DMS153 (cell line): ENCODE measurements around the gene STK33.

ENCODE experiments used
- DNase-seq: peaks from one replicate; lab custom pipeline; 2025; lab: John Stamatoyannopoulos, UW

Gene STK33

DNA sequence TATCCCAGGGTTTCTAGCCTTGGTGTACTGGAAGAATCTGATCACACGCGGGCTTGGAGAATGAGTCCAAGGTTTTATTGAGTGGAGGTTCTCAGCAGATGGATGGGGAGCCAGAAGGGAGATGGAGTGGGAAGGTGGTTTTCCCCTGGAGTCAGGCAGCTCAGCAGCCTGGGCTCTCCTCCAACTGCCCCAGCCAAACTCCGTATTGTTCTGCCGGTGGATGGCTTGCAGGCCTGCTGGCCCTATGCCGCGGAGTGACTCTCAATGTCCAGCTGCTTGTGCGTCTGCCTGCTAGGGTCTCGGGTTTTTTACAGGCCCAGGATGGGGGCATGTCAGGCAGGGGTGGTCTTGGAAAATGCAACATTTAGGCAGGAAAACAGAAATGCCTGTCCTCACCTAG, 168.0 kb downstream of the STK33 start:
- no peak for DNase-seq

DNA sequence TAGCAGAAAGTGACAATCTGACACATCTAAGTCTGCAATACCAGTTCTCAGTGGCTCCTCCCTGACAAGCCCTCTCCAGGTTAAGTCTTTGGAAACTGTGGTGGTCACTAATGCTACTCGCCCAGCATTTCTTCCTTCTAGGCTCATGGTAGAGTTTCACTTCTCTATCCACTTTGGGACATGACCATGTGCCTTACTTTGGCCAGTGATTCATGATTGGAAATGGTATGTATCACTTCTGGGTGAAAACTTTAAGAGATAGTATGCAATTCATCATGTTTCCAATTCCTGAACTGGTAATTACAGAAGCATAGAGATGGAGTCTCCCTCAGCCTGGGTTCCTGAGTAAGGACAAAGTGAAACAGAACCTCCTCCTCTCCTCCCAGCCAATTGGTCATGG, 178.8 kb downstream of the STK33 start:
- DNase-seq = no peak

DNA sequence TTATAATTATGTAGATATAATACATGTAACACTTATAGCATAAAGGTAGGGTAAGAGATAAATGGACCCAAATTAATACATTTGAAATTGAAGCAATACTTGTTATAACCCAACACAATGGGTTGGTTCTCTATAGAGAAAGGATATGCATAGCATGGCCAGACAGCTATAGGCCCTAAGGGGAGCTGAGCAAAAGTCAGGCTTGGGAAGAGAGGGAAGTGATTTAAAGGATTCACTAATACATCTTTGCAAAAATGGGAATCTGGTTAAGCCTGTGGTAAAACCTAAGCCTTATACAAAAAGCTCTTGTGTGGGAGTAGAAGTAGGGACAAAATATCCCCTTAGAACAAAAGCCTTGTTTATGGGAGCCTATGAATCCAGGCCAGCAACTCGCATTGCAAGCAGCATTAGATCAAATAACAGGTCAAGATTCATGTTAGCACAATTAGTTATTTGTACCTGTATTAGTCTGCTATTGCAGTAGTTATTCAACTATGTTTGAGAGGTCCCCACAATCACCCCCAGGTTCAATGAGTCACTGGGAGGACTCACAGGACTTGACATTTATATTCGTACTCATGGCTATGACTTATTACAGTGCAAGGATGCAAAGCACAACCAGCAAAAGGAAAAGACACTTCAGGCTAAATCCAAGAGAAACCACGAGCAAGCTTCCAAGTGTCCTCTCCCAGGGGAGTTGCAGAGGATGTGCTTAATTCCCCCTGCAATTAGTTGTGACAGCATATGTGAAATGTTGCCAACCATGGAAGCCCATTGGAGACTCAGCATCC, 185.7 kb downstream of the STK33 start:
- no peak for DNase-seq

DNA sequence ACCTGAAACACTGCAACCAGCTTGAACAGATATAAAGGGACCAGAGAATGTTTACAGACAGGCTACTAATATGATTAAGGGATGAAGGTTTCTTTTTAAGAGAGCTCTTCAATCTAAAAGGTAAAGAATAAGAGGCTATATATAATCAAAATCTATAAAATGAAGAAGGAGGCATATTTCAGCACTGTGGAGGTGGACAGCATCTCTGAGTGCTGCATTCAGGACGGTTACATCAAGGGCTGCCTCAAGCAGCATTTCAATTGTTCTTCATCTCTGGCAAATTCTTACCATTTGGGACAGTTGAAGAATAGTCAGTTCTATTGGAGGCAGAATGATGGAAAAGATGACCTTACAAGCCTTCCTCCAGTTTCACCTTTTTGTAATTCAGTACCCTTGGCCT, 190.7 kb downstream of the STK33 start:
- no peak for DNase-seq

DNA sequence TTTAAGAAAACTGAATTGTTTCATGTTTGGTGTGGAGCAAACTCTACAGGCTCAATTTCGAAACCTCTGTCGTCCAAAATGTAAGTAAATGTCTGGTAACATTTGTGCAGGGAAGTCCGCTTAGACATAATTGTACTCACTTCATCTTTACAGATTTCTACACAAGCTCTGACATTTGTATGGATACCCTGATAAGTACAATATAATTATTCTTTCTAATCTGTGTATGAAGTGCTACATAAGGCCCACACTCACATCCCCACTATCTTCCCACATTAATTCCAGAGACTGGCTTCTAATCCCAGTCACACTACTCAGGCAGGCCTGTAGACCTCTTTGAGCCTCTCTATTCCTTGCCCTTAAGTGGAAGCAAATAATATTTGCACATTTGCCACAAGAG, 201.1 kb downstream of the STK33 start:
- no peak for DNase-seq

DNA sequence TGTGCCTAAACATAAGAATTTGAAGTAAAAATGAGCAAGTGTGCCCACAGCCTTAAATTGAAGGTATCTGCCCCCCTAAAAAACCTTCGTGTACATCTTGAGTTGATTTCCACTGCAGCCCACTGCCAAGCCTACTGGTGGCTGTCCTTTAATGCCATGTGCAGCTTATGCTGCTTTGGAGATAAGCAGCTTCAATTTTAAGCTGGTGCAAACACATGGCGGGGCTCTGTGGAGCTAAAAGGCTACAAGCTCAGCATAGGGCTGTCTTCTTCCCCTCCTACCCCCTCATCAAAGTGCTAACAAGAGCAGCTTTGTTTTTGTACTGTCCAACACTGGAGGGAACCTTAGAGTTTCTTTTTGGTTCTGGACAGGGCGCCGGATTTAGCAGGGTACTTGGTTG, 201.9 kb downstream of the STK33 start:
- no peak for DNase-seq

DNA sequence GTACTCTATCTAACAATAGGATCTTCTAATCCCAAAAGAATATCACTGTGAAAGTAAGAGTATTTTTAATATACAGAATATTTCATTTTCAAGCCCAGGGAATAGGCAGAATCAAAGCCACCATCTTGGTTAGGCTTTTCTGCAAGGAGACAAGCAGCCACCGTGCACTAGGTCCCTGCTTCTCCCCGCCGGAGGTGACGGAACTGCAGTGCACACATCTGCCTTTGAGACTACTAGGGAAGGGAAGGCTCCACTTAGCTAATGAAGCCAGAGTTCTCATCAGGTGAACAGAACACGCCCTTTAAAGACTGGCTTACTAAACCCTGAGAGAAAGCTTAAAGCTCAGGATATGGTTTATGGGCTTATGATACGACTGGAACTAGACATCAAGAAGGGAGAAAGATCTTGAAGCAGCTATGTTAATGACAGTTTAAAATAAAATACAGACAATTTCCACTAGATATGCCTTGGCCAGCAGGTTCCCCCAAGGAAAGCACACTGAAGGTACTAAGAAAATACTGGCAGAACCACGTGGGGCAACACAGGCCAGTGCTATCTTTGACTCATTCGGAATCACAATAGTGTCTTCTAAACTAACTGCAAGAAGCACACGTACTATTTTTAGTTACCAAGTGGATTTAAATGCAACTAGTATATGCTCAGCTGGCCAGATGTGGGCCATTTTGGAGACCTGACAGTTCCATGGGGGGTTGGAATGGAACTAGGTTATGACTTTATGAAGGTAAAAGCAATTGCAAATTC, 203.0 kb downstream of the STK33 start:
- DNase-seq = no peak

DNA sequence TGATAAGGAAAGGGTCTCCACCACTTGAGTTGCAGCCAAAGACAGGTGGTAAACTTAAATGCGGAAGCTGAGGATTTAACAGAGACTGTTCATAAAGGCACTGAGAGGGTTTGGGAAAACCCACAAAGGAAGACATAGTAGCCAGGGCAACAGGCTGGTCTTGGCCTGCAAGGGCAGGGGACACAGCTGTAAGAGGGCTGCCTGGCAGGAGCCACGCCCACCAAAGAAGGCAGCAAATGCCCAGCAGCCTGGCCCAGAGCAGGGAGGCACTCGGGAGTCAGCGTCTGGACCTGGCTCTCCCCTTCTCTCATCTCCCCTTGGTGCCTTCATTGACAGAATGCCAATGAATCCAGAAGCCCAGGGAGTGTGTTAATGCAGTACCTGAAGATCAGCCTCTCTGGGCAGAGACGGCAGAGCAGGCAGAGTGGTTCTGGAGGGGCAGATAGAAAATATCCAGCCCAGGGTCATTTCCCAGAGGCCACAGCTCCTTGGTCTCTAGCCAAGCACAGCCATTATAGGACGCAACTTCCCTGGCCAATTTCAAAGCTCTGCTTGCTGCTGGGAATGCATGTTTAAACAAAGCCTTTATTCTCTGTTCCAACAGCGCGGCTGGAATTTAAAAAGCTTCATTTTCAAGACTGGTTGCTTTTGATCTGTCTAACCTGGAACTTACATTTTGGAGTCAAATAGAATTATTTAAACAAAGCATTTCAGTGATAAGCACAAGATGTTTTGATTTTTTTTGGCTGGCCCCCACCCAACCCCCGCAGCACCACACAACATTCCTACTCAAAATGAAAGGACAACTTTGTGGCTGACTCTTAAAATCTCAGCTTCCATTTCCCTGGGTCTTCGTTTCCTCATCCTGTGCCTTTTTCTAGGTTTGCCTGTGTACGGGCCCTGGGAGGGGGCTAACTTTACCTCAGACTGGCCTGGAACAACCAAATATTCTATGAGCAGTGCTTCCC, 204.7 kb downstream of the STK33 start:
- DNase-seq = no peak

DNA sequence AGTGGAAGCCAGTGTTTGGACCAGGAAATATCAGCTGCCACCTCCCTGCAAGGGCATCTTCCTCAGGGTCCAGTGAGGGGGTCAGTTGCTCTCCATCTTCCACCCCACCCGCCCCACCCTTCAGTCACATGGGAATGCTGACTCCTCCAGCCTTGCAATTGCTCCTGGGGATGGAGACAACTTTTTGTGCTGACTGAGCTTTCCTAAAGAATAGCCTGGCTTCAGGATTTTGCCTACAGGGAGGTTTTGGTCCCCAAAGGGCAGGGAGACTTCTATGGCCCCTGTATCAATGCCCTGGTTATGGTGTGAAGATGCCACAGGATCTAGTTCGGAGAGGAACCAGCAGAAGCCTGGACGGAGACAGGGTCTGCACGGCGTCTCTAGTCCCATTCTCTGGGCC, 206.3 kb downstream of the STK33 start:
- no peak for DNase-seq

DNA sequence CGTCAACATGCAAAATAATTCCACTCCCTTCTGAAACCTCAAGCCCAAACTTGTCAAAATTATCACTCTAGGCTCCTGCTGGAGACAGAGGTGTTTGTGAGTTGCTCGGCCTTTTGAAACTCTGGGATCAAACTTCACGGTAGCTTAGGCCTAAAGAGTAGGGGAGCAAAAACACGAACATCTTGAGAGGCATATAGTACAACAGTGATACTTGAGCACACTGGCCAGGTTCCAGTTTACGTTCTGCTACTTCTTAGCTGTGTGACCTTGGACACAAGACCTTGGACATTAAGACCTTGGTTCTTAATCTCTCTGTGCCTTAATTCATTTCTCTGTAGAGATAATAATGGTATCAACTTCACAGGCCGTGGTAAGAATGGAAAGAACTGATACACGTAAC, 206.9 kb downstream of the STK33 start:
- DNase-seq = no peak

DNA sequence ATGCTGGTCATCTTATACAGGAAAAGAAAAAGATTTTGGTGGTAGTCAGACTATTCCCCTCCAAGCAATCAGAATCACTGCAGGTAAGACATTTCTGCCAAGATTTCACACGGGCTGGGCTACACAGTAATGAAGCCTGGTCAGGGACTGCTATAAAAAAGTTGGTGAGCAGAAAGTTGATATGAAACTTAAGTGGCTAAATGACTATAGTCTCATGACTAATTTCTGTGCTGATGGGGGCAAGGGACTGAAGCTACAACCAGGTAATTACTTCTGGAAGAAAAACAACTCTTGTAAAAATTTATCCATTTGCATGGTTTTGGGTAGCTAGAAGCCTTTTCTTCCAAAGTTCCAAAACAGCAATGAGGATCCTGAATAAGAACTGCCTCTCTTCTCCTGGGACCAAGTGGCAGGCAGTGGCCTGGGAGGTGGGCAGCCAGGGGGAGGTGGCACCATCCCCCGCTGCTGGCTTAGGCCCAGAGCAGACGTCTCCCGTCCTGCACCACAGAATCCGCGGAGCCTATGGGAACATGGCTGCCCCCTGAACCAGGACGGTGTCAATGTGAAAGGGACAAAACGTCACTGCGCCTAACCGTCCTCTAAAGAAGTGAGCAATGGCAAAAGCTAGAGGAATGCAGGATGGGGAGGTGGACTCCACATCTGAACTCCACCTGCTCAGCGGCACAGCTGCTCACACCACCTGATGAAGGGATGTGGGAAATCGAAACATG, 207.7 kb downstream of the STK33 start:
- DNase-seq = no peak

DNA sequence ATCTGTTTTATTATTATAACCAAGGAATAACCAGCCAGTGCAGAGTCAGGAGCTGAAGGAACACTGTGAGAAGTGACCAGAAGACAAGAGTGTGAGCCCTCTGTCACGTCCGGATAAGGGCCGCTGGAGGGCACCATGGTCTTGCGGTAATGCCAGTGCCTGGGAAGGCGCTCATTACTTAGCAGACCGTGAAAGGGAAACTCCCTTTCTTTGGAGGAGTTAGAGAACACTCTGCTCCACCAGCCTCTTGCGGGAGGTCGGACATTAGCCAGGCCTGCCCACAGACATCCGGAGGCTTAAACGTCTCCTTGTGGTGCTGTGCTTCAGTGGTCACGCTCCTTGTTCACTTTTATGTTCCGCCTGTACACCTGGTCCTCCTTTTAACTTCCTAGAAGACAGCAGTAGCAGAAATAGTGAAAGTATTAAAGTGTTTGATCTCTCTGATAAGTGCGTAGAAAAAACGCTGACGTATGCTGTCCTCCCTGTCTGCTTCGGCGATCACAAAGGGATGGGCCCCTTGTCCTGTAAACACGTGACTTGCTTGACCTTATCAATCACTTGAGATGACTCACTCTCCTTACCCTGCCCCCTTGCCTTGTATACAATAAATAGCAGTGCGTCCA, 209.7 kb downstream of the STK33 start:
- no peak for DNase-seq

DNA sequence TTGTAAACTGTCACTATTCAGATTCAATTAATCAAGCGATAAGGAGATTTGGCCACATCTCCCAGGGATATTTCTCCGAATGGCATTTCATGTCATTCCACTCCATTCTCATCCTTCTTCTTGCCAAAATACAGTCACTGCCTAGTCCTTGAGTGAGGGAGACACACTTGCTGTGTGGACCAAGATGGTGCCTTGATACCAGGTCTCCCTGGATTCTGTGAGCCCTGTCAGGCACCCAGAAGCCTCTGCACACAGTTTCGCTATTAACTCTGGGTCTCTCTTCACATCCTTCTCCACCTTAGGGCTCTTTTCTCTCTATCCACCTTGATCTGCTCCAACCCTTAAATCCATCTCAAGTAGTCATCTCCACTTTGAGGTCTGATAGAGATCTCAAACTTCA, 210.4 kb downstream of the STK33 start:
- no peak for DNase-seq

DNA sequence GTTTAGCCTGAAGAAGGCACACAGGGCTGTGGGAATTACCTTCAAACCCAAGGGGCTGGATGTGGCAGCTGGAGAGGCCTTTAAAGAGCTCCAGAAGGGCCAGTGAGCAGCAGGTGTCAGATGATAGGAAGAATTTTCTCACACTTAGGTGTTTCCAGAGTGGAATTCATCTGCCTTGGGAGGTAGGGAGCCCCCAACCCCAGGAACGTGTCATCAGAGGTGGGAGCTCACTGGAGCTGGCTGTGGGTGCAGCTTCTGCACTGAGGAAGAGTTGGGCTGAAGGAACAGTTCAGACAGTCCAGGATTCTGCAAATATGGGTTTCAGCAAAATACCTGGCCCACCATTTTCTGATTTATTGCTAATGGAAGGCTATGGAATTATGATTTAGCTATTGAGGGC, 210.8 kb downstream of the STK33 start:
- no peak for DNase-seq

DNA sequence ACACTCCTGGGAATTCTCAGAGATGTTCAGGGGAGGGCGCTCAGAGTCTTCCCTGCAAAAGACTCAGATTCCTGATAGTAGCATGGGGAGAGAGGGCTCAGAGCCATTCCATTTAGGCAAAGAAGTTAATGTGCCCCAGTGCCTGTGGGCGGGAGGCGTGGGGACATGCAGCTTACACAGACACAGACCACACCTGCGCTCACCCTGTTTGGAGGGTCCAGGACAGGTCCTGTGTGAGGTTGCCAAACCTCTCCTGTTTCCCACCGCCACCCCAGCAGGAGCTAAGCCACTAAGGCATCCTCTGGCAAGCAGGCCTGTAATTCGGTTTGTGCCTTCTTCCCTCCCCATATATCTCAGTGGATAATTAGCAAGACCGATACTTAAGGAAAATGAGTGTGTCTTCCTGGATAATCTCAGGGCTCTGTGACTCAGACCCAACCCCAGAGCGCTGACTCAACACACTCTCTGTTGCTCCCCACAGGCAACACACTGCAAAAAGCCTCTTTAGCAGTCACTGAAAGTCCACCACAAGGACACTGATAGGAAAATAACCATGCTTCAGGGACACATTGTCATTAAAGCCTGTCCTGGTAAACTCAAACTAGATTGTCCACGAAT, 211.5 kb downstream of the STK33 start:
- DNase-seq = no peak

DNA sequence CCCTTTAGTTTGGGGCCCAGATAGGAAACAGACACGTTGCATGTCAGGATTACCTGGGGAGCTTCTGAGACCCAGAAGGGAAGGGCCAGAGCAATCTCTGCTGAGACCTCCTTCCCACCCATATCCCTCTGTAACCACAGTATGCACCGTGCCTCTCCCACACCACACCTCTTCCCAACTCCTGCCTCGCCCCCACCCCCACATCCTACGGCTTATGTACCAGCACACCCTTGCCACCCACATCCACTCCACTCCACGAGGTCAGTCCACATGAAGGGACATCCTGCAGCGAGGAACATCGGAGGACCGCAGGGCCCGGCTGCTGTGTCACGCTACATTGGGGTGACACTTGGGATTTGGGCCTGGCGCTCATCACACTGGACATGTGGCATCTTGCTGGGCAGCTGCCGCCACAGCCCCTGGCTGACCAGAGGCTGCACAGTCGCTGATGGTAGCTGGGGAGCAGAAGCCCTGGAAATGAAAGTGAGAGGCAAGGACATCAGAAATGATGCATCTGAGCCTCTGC, 212.1 kb downstream of the STK33 start:
- no peak for DNase-seq

DNA sequence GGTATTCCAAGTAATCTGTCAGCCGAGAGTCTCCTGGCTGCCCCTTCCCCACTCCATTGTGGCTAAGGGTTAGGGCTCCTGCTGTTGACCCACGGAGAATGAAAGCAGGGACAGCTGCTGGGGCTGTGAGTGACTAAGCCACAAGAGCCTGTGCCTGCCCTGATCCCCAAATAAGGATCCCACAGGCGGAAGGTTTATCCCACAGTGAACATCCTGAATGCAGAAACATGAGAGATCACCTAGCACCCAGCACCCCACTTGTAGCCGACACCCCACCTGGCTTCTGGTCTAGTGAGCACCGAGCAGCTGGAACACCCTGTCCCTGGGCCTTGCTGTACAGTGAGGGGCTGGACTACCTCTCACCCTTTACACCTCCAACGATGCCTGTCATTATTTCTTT, 212.7 kb downstream of the STK33 start:
- DNase-seq = no peak

DNA sequence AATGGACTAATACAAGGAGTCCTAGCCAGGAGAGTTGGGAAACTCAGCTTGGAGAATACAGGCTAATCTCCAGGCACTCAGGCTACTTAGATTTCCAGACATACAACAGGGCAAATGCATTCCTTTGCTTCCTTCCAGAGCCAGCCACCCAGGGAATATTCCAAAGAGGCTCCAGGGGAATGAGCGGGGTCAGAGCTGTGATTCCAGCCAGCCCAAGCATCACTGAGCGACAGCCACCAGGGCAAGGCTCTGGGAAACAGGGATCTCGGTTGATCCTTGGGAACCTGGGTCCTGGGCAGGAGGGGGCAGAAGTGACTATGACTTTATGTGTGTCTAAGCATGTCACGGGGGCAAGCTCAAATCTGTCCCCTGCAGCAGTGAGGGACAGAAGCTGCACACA, 218.1 kb downstream of the STK33 start:
- DNase-seq = no peak

DNA sequence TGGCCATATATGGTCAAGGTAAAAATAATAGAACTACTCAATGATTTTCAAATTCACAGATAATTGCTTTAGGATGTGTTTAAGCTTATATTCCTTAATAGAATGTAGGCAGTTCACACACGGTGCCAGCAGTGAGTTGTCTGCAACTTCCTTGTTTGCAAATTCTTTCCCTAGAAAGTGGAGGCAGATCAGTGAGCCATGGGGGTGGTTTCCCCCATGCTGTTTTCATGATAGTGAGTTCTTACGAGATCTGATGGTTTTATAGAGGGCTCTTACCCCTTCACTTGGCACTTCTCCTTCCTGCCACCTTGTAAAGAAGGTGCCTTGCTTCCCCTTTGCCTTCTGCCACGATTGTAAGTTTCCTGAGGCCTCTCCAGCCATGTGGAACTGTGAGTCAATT, 218.6 kb downstream of the STK33 start:
- DNase-seq = no peak

DNA sequence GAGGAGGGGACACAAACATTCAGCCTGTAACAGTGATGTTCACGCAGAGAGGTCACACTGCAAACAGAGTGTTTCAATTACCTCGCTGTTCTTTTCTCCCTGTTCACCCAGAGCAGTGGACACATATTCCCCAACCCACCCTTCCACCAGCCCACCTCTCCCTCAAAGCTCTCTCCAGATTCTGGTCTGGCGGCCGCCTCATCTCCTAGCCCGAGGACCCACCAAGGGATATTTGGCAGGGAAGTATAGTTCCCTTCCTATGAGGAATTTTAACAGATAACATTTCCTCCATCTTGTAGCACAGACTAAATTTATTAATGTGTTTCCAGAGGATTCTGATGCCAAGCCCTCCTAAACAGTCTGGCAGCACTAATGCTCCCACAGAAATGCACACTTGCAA, 219.3 kb downstream of the STK33 start:
- DNase-seq = no peak
